HFF-Myc (cell line): ENCODE results near the gene SH3PXD2A.

Experiments
- DNase-seq: peaks from one replicate; pipeline ENCODE4 v3.0.0-alpha.2; 2011; ENCODE audit warnings: low read depth; ENCODE audit errors: extremely low read depth
- H3K4me3 ChIP-seq: replicated peaks from 2 replicates; pipeline ENCODE4 v1.5.1; 2011; ENCODE audit warnings: low read depth, mild to moderate bottlenecking, control low read depth, low read length
- TF ChIP-seq, protein P1 (sequence below): IDR thresholded peaks from 2 replicates; pipeline ENCODE4 v1.5.1; 2012; ENCODE audit warnings: mild to moderate bottlenecking, low read depth, low read length, control low read depth; ENCODE audit errors: missing control alignments

The SH3PXD2A gene

DNA sequence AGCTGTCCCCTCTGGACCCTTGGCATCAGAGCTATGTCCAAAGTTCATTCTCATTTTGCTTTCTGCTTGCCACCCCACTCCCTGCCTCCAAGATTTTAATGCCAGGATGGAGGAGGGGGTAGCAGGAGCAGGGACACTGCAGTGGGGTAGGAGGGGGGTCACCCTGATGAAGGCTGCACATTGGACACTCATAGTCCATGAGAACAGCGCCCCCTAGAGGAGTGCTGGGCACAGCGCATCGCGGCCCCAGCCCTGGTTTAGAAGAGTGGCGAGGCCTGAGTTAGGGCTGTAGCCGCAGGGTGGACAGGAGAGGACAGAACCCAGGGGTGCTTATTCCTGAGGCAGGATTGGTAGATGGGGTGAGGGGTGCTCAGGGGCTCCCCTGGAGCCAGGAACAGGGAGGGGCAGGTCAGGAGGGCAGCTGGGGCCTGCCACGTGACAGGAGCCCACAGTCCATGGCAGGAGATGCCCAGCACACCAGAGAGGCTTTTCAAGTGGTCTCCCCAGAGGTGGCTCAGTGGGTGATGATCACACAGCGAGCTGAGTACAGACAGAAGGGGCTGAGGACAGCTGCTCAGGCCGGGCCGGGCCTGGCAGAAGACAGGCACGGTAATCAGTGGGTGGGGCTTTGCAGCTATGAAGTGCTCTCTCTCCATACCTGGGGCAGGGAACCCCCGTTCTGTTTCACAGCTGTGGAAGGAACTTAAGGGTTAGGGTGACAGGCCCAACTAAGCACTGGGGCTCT is 290.4 kb downstream of the SH3PXD2A start:
- TF ChIP-seq, protein P1, sequence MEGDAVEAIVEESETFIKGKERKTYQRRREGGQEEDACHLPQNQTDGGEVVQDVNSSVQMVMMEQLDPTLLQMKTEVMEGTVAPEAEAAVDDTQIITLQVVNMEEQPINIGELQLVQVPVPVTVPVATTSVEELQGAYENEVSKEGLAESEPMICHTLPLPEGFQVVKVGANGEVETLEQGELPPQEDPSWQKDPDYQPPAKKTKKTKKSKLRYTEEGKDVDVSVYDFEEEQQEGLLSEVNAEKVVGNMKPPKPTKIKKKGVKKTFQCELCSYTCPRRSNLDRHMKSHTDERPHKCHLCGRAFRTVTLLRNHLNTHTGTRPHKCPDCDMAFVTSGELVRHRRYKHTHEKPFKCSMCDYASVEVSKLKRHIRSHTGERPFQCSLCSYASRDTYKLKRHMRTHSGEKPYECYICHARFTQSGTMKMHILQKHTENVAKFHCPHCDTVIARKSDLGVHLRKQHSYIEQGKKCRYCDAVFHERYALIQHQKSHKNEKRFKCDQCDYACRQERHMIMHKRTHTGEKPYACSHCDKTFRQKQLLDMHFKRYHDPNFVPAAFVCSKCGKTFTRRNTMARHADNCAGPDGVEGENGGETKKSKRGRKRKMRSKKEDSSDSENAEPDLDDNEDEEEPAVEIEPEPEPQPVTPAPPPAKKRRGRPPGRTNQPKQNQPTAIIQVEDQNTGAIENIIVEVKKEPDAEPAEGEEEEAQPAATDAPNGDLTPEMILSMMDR, result peak; percentile 80
- DNase-seq, result no peak
- no peak overlapping the region for H3K4me3 ChIP-seq

DNA sequence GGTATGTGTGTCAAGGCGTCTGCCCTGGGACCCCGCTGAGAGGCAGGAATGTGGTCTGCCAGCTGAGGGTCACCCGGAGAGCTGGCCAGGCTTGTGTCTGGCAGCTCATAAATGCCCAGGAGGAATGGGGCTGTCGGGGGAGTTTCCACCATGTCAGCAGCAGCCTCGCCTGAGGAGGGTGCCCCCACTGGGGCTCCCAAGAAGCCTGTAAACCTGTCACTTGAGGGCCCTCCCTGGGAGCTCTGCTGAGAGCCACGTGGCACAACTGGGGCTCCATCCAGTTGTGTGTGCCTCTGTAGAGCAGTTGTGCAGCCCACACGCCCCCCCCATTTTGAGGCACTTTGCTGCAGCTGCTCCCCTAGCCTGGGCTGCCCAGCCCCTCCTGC is 291.3 kb downstream of the SH3PXD2A start:
- no peak for DNase-seq
- H3K4me3 ChIP-seq, result no peak overlapping the region
- TF ChIP-seq, protein P1, result no peak

DNA sequence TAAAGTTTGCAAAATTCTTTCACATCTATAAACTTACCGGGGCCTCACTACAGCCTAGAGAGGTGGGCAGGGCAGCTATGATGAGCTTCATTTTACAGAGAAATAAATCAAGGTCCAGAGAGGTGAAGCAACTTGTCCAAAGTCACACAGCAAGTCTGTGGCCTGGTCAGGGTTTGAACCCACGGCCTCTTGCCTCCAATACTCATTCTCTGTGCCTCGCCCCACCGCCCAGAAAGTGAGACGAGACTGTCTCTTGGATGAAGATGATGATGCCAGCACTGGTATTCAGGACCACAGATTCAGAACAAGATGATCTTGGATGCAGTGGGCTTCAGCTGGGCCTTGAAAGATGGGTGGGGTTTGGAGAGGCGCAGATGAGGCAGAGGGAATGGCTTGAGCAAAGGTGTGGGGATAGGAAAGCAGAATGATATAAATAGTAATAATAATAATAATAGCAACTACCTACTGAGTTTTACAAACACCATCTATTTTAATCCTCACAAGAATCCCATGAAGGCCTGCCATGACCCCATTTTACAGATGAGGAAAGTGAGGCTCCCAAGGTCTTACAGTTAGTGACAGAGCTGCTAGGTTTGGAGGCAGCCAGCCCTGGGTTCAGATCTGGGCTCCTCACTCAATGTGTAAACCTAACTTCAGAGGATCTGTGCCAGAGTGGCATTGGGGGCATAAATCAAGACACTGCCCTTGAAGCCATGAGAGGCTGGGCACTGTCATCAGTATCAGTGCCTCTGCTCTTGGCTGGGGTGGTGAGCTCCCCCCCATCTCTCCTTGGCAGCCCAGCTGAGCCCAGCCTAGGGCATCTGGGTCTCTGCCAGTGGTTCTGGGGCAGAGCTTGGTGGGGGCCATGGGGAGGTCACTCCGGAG is 291.9 kb downstream of the SH3PXD2A start:
- DNase-seq, result no peak
- TF ChIP-seq, protein P1, result no peak
- H3K4me3 ChIP-seq, result no peak overlapping the region

DNA sequence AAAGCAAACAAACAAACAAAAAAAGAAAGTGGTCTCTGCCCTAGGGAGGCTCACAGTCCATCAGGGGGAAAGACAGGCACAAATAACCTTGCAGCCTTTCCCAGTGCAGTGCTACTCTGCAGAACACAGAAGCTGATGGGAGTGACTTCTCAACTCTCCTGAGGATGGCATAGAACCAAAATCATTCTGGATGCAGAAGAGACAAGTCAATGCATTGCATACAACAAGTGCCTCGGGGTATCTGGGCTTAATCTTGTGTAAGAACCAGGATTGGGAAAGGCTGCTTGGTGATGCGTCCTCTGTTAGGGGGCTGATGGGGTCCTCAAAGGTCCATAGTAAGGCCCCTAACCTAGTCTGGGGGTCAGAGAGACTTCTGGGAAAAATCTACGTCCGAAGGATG is 293.0 kb downstream of the SH3PXD2A start:
- TF ChIP-seq, protein P1, result no peak
- no peak for DNase-seq
- no peak overlapping the region for H3K4me3 ChIP-seq

DNA sequence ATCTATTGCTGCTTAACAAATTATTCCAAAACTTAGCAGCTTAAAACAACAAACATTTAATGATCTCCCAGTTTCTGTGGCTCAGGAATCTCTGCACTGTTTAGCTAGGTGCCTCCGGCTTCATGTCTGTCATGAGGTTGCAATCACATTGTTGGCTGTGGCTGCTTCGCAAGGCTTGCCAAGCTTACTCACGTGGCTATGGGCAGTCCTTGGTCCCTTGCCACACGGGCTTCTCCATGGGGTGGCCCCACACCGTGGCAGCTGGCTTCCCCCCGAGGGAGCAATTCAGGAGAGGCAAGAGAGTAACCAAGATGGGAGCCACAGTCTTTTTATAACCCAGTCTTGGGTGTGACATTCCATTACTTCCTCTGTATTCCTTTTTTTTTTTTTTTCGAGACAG is 294.5 kb downstream of the SH3PXD2A start:
- no peak overlapping the region for H3K4me3 ChIP-seq
- TF ChIP-seq, protein P1, result no peak
- DNase-seq, result no peak

DNA sequence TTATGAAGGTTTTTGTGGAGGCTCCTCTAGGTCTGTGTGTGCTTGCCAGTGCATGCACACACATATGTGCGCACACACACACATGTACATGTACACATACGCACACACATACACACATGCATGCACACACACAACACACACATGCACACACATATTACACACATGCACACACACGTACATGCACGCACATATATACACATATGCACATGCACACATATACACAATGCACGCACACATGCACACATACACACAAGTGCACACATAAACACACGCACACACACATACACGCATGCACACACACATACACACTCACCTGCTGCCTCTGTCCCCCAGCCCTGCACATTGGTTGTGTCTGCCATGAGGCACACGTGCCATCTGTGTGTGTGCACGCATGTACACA is 295.6 kb downstream of the SH3PXD2A start:
- TF ChIP-seq, protein P1, result no peak
- DNase-seq, result no peak
- H3K4me3 ChIP-seq, result no peak overlapping the region
